CD14-positive monocyte (primary cell): ENCODE results near the gene SGCD. TPM values are rescaled to one million over a fixed set of nuclear protein-coding genes. Genes with fewer than 3 reads are reported as not detected.

Source experiments
- DNase-seq, 3 donors: peaks; one replicate each; pipeline ENCODE4 v3.0.0-alpha.2; 2011 to 2022
- H2AFZ ChIP-seq: 2 replicates; pipeline ENCODE4 v1.6.0; 2012; ENCODE audit warnings: mild to moderate bottlenecking, low read depth, low read length, inconsistent platforms; ENCODE audit not compliant: insufficient read depth, poor library complexity, severe bottlenecking
- H3K27ac ChIP-seq, 2 donors: 1 replicate in 1 of 2; 2 replicates in 1 of 2; pipeline ENCODE4 v1.5.1; 2012 to 2013; ENCODE audit warnings: low read length in 2 of 2, control low read depth in 1 of 2, inconsistent platforms in 1 of 2, low read depth in 1 of 2, mild to moderate bottlenecking in 1 of 2
- H3K27me3 ChIP-seq, 2 donors: one replicate each; pipeline versions ENCODE4 v1.6.0 to v1.6.1; 2011 to 2013; ENCODE audit warnings: low read length in 2 of 2; ENCODE audit not compliant: control insufficient read depth in 2 of 2, insufficient read depth in 2 of 2
- H3K36me3 ChIP-seq, 2 donors: replicated peaks in 1 of 2; 1 replicate in 1 of 2; 2 replicates in 1 of 2; pipeline versions ENCODE4 v1.5.1 to v1.6.1; 2012 to 2013; ENCODE audit warnings: low read length in 2 of 2, control low read depth in 1 of 2, inconsistent platforms in 1 of 2, mild to moderate bottlenecking in 1 of 2; ENCODE audit not compliant: insufficient read depth in 2 of 2, control insufficient read depth in 1 of 2
- H3K4me1 ChIP-seq, 2 donors: 1 replicate in 1 of 2; 2 replicates in 1 of 2; pipeline versions ENCODE4 v1.5.1 to v1.6.1; 2012 to 2013; ENCODE audit warnings: low read length in 2 of 2, control low read depth in 1 of 2, inconsistent platforms in 1 of 2, mild to moderate bottlenecking in 1 of 2, moderate library complexity in 1 of 2; ENCODE audit not compliant: insufficient read depth in 2 of 2, control insufficient read depth in 1 of 2
- H3K4me2 ChIP-seq: replicated peaks from 2 replicates; pipeline ENCODE3; 2012; ENCODE audit warnings: low read length, moderate library complexity, mild to moderate bottlenecking; ENCODE audit not compliant: poor library complexity, severe bottlenecking; ENCODE audit errors: extremely low read depth
- H3K4me3 ChIP-seq, 3 experiments: fragments of 200-600 bp in 1 of 3; sonication (generic) in 1 of 3; replicated peaks in 1 of 3; 1 replicate in 2 of 3; 2 replicates in 1 of 3; pipeline ENCODE4 v1.5.1; 2011 to 2013; ENCODE audit warnings: low read length in 3 of 3, mild to moderate bottlenecking in 3 of 3, control low read depth in 2 of 3, low read depth in 2 of 3, inconsistent platforms in 1 of 3, moderate library complexity in 1 of 3
- H3K79me2 ChIP-seq: 2 replicates; pipeline ENCODE4 v1.6.0; 2012; ENCODE audit warnings: mild to moderate bottlenecking, control low read depth, inconsistent platforms, low read length, moderate library complexity; ENCODE audit not compliant: insufficient read depth
- H3K9ac ChIP-seq: 2 replicates; pipeline ENCODE4 v1.6.0; 2017; ENCODE audit warnings: low read length, mild to moderate bottlenecking; ENCODE audit not compliant: insufficient read depth, poor library complexity, severe bottlenecking
- H3K9me3 ChIP-seq, 2 donors: replicated peaks in 1 of 2; 1 replicate in 1 of 2; 2 replicates in 1 of 2; pipeline versions ENCODE4 v1.5.1 to v1.6.1; 2012 to 2013; ENCODE audit warnings: low read length in 2 of 2, control low read depth in 1 of 2; ENCODE audit not compliant: control insufficient read depth in 1 of 2, insufficient read depth in 1 of 2
- H4K20me1 ChIP-seq: 2 replicates; pipeline ENCODE4 v1.6.0; 2012; ENCODE audit warnings: mild to moderate bottlenecking, low read length, control low read depth, moderate library complexity; ENCODE audit not compliant: insufficient read depth
- H3K27ac Mint-ChIP-seq, 7 donors: one replicate each; pipeline ENCODE4 v1.8.0; 2020; ENCODE audit warnings: mild to moderate bottlenecking in 7 of 7, mixed read lengths in 7 of 7, moderate library complexity in 6 of 7, inconsistent platforms in 2 of 7
- H3K27me3 Mint-ChIP-seq, 3 donors: one replicate each; pipeline ENCODE4 v1.8.0; 2021 to 2022; ENCODE audit warnings: low read depth in 3 of 3, mild to moderate bottlenecking in 3 of 3, mixed read lengths in 3 of 3, moderate library complexity in 3 of 3, inconsistent platforms in 1 of 3
- H3K36me3 Mint-ChIP-seq, 2 donors: one replicate each; pipeline ENCODE4 v1.8.0; 2020; ENCODE audit warnings: mixed read lengths in 2 of 2, inconsistent platforms in 1 of 2, mild to moderate bottlenecking in 1 of 2
- H3K4me1 Mint-ChIP-seq: one replicate; pipeline ENCODE4 v1.8.0; 2020; ENCODE audit warnings: mild to moderate bottlenecking, mixed read lengths
- H3K4me3 Mint-ChIP-seq, 2 donors: one replicate each; pipeline ENCODE4 v1.8.0; 2020; ENCODE audit warnings: mild to moderate bottlenecking in 2 of 2, mixed read lengths in 2 of 2, moderate library complexity in 1 of 2
- H3K9me3 Mint-ChIP-seq, 7 donors: one replicate each; pipeline ENCODE4 v1.8.0; 2020 to 2022; ENCODE audit warnings: mixed read lengths in 7 of 7, mild to moderate bottlenecking in 6 of 7, moderate library complexity in 6 of 7, inconsistent platforms in 2 of 7
- WGBS: methylation state at CpG from one replicate; pipeline ENCODE4 v1.1.5; 2013; ENCODE audit warnings: missing lambda C conversion rate; ENCODE audit not compliant: insufficient coverage; 5-methylcytosine and 5-hydroxymethylcytosine counted together
- intact Hi-C, 2 donors: fragments of 100-400 bp; cut with micrococcal nuclease; formaldehyde crosslinking; loops; one replicate each; pipeline versions ENCODE4 v1.15.0 to v1.15.1; 2023
- polyA plus RNA-seq, 3 donors: library from polyadenylated mRNA; depleted of rRNA in 1 of 3; unstranded in 2 of 3; stranded (reverse) in 1 of 3; fragments of 300-500 nt in 2 of 3; fragments of >200 nt in 1 of 3; fragmentation: Illumina TruSeq in 2 of 3; gene quantifications; 1 replicate in 2 of 3; 2 replicates in 1 of 3; pipeline ENCODE4 v1.2.3, GENCODE V29; 2012 to 2021
- TF ChIP-seq, protein P1 (sequence below): fragments of 200-600 bp; IDR thresholded peaks from one replicate; pipeline ENCODE4 v1.8.0; 2022; ENCODE audit warnings: antibody characterized with exemption, mild to moderate bottlenecking

SGCD gene
- polyA plus RNA-seq, 3 donors = not detected

DNA sequence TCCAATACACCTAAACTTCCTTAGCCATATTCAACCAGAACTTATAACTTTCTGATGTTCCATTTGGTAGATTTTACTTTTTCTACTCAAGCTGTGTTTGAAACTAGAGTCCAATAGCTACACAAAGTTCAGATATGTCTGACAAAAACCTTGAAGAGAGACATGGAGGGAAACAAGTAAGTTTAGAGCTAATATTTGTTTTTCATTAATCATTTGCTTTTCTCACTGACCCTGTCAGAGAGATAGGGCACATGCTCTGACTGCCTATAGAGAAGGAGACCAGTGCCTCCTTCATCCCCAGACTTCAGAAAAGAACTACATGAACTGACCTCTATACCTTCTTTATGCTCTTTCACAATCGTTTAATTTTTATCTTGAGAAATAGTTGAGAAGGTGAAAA is 366.1 kb downstream of the SGCD start:
- Histone ChIP-seq H3K9ac (no peak overlapping the region), H4K20me1 (no peaks in the 10 kb centered on the region), H3K4me3 (no peak overlapping the region), H3K4me2 (no peak overlapping the region), H3K27me3 (no peaks in the 10 kb centered on the region), H3K36me3 (no peaks in the 10 kb centered on the region), H3K9me3 (no peaks in the 10 kb centered on the region), H3K4me1 (no peaks in the 10 kb centered on the region), H3K27ac (no peak overlapping the region), H3K79me2 (no peaks in the 10 kb centered on the region), H2AFZ (no peak overlapping the region)
- Mint-ChIP-seq H3K4me3 (no peak overlapping the region), H3K27ac (no peak overlapping the region), H3K27me3 (no peaks in the 10 kb centered on the region), H3K4me1 (no peaks in the 10 kb centered on the region), H3K9me3 (peaks cover 0 to 6% (median 0%) of the 10 kb centered on the region in 7 donors), H3K36me3 (no peaks in the 10 kb centered on the region)
- DNase-seq = no peak
- TF ChIP-seq, protein P1, sequence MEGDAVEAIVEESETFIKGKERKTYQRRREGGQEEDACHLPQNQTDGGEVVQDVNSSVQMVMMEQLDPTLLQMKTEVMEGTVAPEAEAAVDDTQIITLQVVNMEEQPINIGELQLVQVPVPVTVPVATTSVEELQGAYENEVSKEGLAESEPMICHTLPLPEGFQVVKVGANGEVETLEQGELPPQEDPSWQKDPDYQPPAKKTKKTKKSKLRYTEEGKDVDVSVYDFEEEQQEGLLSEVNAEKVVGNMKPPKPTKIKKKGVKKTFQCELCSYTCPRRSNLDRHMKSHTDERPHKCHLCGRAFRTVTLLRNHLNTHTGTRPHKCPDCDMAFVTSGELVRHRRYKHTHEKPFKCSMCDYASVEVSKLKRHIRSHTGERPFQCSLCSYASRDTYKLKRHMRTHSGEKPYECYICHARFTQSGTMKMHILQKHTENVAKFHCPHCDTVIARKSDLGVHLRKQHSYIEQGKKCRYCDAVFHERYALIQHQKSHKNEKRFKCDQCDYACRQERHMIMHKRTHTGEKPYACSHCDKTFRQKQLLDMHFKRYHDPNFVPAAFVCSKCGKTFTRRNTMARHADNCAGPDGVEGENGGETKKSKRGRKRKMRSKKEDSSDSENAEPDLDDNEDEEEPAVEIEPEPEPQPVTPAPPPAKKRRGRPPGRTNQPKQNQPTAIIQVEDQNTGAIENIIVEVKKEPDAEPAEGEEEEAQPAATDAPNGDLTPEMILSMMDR = no peak
- intact Hi-C loops = no loop called here
- WGBS = no CpG with 5 or more reads among the region's 1 CpG

DNA sequence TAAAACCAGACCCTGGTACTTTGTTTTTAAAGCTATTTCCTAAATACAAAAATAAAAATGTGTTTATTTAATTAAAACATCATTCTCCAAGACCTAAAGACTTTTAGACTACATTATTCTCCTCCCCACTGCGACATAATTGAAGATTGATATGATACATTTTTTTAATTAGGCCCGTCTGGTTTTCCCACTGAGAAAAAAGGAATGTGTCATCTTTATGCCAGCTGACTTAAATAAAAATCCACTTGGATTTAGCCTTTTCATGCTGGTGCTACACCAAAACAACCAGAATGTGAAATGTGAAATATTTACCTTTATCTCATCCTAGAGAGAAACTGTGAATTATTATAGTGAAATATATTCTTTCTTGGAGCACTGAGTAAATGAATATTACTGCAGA is 367.6 kb downstream of the SGCD start:
- Histone ChIP-seq H3K36me3 (no peaks in the 10 kb centered on the region), H3K4me3 (no peak overlapping the region), H3K79me2 (no peaks in the 10 kb centered on the region), H3K27me3 (no peaks in the 10 kb centered on the region), H4K20me1 (no peaks in the 10 kb centered on the region), H2AFZ (no peak overlapping the region), H3K4me1 (no peaks in the 10 kb centered on the region), H3K4me2 (no peak overlapping the region), H3K9me3 (no peaks in the 10 kb centered on the region), H3K27ac (no peak overlapping the region), H3K9ac (no peak overlapping the region)
- no peaks in the 10 kb centered on the region for H3K36me3 Mint-ChIP-seq
- no peaks in the 10 kb centered on the region for H3K4me1 Mint-ChIP-seq
- no CpG with 5 or more reads among the region's 2 CpGs for WGBS
- TF ChIP-seq, protein P1 = no peak
- intact Hi-C loops = no loop called here
- H3K4me3 Mint-ChIP-seq = no peak overlapping the region
- peaks cover 0 to 6% (median 0%) of the 10 kb centered on the region in 7 donors for H3K9me3 Mint-ChIP-seq
- DNase-seq = no peak
- no peaks in the 10 kb centered on the region for H3K27me3 Mint-ChIP-seq
- H3K27ac Mint-ChIP-seq = no peak overlapping the region
